Prostate gland (tissue), 2 donors: ENCODE measurements around the gene WWOX.

Experiments
- POLR2A ChIP-seq: fragments of 450-650 bp; IDR thresholded peaks from one replicate; pipeline ENCODE4 v1.6.1; 2016; ENCODE audit warnings: antibody characterized with exemption, mild to moderate bottlenecking
- POLR2AphosphoS5 ChIP-seq: sonication (generic); formaldehyde crosslinking; IDR thresholded peaks from one replicate; pipeline ENCODE4 v1.6.1; 2017; ENCODE audit warnings: antibody characterized with exemption
- TF ChIP-seq, protein P1 (sequence below), 4 experiments: fragments of 200-600 bp in 2 of 4; fragments of 450-650 bp in 2 of 4; sonication (generic) in 2 of 4; IDR thresholded peaks; 1 replicate in 3 of 4; 2 replicates in 1 of 4; pipeline ENCODE4 v1.5.1; 2016 to 2019; ENCODE audit warnings: antibody characterized with exemption in 4 of 4, mild to moderate bottlenecking in 2 of 4, moderate library complexity in 2 of 4

DNA sequence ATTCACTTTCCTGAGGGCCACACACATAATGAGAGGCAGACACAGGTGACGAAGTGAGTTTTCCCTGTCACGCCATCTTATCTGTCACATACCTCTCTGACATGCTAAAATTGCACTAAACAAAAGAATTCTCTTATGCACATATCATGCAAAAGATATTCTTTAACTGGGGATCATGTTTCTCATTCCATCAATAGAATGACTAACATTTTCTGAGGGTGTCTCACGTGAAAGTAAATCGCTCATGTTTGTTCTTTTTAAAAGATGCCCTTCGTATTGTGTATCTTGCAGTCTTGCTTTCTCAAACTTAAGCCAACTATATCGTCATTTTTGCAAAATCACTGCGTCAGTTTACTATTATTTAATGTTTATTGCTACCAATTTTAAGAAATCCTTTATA is 306.4 kb downstream of the WWOX start:
- TF ChIP-seq, protein P1, sequence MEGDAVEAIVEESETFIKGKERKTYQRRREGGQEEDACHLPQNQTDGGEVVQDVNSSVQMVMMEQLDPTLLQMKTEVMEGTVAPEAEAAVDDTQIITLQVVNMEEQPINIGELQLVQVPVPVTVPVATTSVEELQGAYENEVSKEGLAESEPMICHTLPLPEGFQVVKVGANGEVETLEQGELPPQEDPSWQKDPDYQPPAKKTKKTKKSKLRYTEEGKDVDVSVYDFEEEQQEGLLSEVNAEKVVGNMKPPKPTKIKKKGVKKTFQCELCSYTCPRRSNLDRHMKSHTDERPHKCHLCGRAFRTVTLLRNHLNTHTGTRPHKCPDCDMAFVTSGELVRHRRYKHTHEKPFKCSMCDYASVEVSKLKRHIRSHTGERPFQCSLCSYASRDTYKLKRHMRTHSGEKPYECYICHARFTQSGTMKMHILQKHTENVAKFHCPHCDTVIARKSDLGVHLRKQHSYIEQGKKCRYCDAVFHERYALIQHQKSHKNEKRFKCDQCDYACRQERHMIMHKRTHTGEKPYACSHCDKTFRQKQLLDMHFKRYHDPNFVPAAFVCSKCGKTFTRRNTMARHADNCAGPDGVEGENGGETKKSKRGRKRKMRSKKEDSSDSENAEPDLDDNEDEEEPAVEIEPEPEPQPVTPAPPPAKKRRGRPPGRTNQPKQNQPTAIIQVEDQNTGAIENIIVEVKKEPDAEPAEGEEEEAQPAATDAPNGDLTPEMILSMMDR (IDR thresholded peaks at IDR 0.05), result no peak
- TF ChIP-seq POLR2A (no peak), POLR2AphosphoS5 (no peak)
